Activated CD8-positive, alpha-beta memory T cell treated with anti-CD3 and anti-CD28 coated beads for 48 hours (primary cell): ENCODE data around the gene TRMT112.
"Not testable (repeated sequence)": the region's sequence is repeated elsewhere in the genome, so short reads cannot be mapped to it uniquely, and the experiment has no call there.

Source experiments
- DNase-seq, 3 experiments: peaks; one replicate each; pipeline ENCODE4 v3.0.0-alpha.2; 2020; ENCODE audit warnings: low read depth in 2 of 3, low spot score in 2 of 3

Gene TRMT112

GRCh38 chr11:64331569-64332371 is 14.4 kb upstream of the TRMT112 start:
- DNase-seq, result peak; percentile 65 to 75 (median 65)

- no peak for DNase-seq
Measured at GRCh38 chr11:64330888-64331287, 13.5 kb upstream of the TRMT112 start.

- DNase-seq, result no peak
Measured at GRCh38 chr11:64327993-64328392, 10.6 kb upstream of the TRMT112 start.

- DNase-seq, result no peak
Measured at GRCh38 chr11:64327375-64327774, 10.0 kb upstream of the TRMT112 start.

GRCh38 chr11:64324692-64325469 is 7.5 kb upstream of the TRMT112 start:
- DNase-seq, result no peak

GRCh38 chr11:64323984-64324383 is 6.6 kb upstream of the TRMT112 start:
- not testable (repeated sequence) for DNase-seq

GRCh38 chr11:64323373-64323772 is 6.0 kb upstream of the TRMT112 start:
- DNase-seq, result no peak

- DNase-seq, result no peak
Measured at GRCh38 chr11:64322925-64323260, 5.5 kb upstream of the TRMT112 start.

GRCh38 chr11:64321533-64321932 is 4.2 kb upstream of the TRMT112 start:
- DNase-seq, result no peak

GRCh38 chr11:64321026-64321425 is 3.7 kb upstream of the TRMT112 start:
- DNase-seq, result no peak

- no peak for DNase-seq
Measured at GRCh38 chr11:64320556-64320955, 3.2 kb upstream of the TRMT112 start.

- no peak for DNase-seq
Measured at GRCh38 chr11:64318766-64319761, 1.7 kb upstream of the TRMT112 start.

- DNase-seq, result peak; percentile 79 to 95 (median 89)
Measured at GRCh38 chr11:64317961-64318765, 804 bp upstream of the TRMT112 start, which contains the start of gene PRDX5. Gene PRDX5 (plus strand): TSS chr11:64318121. CDS start chr11:64318216, 95 bp downstream.

- no peak for DNase-seq
Measured at GRCh38 chr11:64316672-64317324, 561 bp downstream of the TRMT112 start.

GRCh38 chr11:64315667-64316526 is 1.5 kb downstream of the TRMT112 start:
- not testable (repeated sequence) for DNase-seq

- no peak for DNase-seq
Measured at GRCh38 chr11:64314805-64315561, 2.4 kb downstream of the TRMT112 start.

GRCh38 chr11:64314146-64314804 is 3.1 kb downstream of the TRMT112 start:
- no peak for DNase-seq
